GM12873 (cell line): ENCODE results near the gene TEX47.

Experiments
- TF ChIP-seq, protein P1 (sequence below): IDR thresholded peaks from 2 replicates; pipeline ENCODE4 v1.5.1; 2012; ENCODE audit warnings: low read depth, mild to moderate bottlenecking, moderate library complexity, low read length, control low read depth; ENCODE audit not compliant: insufficient read depth; ENCODE audit errors: missing control alignments

The TEX47 gene

GRCh38 chr7:88801046-88801445 lies 5.5 kb upstream of the TEX47 start:
- TF ChIP-seq, protein P1, sequence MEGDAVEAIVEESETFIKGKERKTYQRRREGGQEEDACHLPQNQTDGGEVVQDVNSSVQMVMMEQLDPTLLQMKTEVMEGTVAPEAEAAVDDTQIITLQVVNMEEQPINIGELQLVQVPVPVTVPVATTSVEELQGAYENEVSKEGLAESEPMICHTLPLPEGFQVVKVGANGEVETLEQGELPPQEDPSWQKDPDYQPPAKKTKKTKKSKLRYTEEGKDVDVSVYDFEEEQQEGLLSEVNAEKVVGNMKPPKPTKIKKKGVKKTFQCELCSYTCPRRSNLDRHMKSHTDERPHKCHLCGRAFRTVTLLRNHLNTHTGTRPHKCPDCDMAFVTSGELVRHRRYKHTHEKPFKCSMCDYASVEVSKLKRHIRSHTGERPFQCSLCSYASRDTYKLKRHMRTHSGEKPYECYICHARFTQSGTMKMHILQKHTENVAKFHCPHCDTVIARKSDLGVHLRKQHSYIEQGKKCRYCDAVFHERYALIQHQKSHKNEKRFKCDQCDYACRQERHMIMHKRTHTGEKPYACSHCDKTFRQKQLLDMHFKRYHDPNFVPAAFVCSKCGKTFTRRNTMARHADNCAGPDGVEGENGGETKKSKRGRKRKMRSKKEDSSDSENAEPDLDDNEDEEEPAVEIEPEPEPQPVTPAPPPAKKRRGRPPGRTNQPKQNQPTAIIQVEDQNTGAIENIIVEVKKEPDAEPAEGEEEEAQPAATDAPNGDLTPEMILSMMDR: no peak

GRCh38 chr7:88792361-88792760 lies 3.2 kb downstream of the TEX47 start:
- TF ChIP-seq, protein P1: no peak

DNA sequence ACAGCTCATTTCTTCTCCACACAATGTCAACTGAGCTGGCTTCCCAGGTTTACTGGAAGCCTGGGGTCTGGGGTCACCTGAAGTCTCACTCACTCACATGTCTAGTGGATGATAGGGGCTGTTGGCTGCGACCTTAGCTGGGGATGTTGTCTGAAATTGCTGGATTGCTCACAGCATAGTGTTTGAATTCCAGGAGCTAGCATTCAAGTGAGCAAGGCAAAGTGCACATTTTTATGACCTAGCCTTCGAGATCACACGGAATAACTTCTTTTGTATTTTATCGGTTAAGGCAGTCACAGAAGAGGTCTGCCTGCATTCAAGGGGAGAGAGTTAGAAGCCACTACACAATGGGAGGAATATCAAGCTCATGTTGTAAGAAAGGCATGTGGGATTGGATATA lies 3.6 kb downstream of the TEX47 start:
- TF ChIP-seq, protein P1: no peak

GRCh38 chr7:88789480-88790064 lies 6.0 kb downstream of the TEX47 start:
- TF ChIP-seq, protein P1: peak; percentile 36

- TF ChIP-seq, protein P1: no peak
Observed at GRCh38 chr7:88787777-88788176, 7.8 kb downstream of the TEX47 start.

DNA sequence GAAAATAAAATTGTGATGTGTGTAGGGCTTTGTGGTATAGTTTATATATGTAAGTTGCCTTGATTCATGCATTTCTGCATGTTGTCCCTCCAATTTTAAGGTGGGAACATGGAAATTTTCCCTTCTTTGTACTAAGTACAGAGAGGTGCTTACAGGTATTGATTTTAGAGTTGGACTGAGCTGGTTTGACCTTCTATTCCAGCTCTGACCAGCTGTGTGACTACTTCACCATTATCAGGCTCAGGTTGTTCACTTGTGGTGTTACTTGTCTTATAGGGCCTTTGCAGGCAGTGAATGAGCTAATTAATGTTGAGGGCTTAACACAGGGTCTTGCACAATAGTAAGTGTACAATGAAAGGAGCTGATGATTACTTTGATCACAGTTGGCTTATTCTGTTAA lies 19.7 kb downstream of the TEX47 start:
- TF ChIP-seq, protein P1: no peak

- TF ChIP-seq, protein P1: no peak
Observed at GRCh38 chr7:88772776-88773175, 22.8 kb downstream of the TEX47 start.
